Sigmoid colon (tissue), 7 donors: ENCODE data around the gene TRIB2. TPM values are rescaled to one million over a fixed set of nuclear protein-coding genes. Genes with fewer than 3 reads are reported as not detected.

Experiments used
- DNase-seq: peaks from one replicate; pipeline ENCODE4 v3.0.0-alpha.2; 2019
- H3K27ac ChIP-seq, 4 donors: fragments of 200-600 bp; sonication (generic); one replicate each; pipeline ENCODE4 v1.5.1; 2016 to 2019; ENCODE audit warnings: mild to moderate bottlenecking in 1 of 4
- H3K27me3 ChIP-seq, 3 donors: fragments of 200-600 bp; sonication (generic); one replicate each; pipeline ENCODE4 v1.5.1; 2019; ENCODE audit warnings: mild to moderate bottlenecking in 1 of 3
- H3K36me3 ChIP-seq, 4 donors: fragments of 200-600 bp; sonication (generic); one replicate each; pipeline ENCODE4 v1.5.1; 2016 to 2019
- H3K4me1 ChIP-seq, 4 donors: fragments of 200-600 bp; sonication (generic); one replicate each; pipeline ENCODE4 v1.5.1; 2017 to 2019
- H3K4me3 ChIP-seq, 4 donors: fragments of 200-600 bp; sonication (generic); one replicate each; pipeline ENCODE4 v1.5.1; 2017 to 2019; ENCODE audit warnings: mild to moderate bottlenecking in 2 of 4, moderate library complexity in 1 of 4
- H3K9me3 ChIP-seq, 4 donors: fragments of 200-600 bp in 3 of 4; sonication (generic) in 3 of 4; one replicate each; pipeline versions ENCODE4 v1.5.1 to v1.6.1; 2013 to 2019
- EP300 ChIP-seq, 4 donors: sonication (generic); formaldehyde crosslinking; IDR thresholded peaks; one replicate each; pipeline ENCODE4 v1.6.1; 2017; ENCODE audit warnings: antibody characterized with exemption in 4 of 4
- POLR2A ChIP-seq, 2 donors: fragments of 450-650 bp; IDR thresholded peaks; one replicate each; pipeline ENCODE4 v1.6.1; 2016; ENCODE audit warnings: antibody characterized with exemption in 2 of 2, mild to moderate bottlenecking in 2 of 2, moderate library complexity in 2 of 2
- POLR2AphosphoS5 ChIP-seq, 4 donors: sonication (generic); formaldehyde crosslinking; IDR thresholded peaks; one replicate each; pipeline ENCODE4 v1.6.1; 2017; ENCODE audit warnings: antibody characterized with exemption in 4 of 4
- WGBS, 2 donors: extraction: QIAGEN DNeasy Blood & Tissue Kit; methylation state at CpG; one replicate each; pipeline ENCODE4 v1.1.7; 2013; 5-methylcytosine and 5-hydroxymethylcytosine counted together
- intact Hi-C: fragments of 100-400 bp; cut with DNase I; formaldehyde crosslinking; loops from one replicate; pipeline ENCODE4 v1.15.1; 2023
- polyA plus RNA-seq, 3 donors: library from polyadenylated mRNA; stranded (reverse); fragments of 200-250 nt; gene quantifications; one replicate each; pipeline ENCODE4 v1.2.3, GENCODE V29; 2013
- total RNA-seq, 4 donors: library from RNA; depleted of rRNA; stranded (reverse); fragments of >200 nt; gene quantifications; one replicate each; pipeline ENCODE4 v1.1.0, GENCODE V29; 2016
- TF ChIP-seq, protein P1 (sequence below), 4 experiments: fragments of 450-650 bp in 3 of 4; fragments of 200-600 bp in 1 of 4; IDR thresholded peaks; one replicate each; pipeline ENCODE4 v1.5.1; 2016 to 2019; ENCODE audit warnings: antibody characterized with exemption in 4 of 4, mild to moderate bottlenecking in 3 of 4, moderate library complexity in 2 of 4
- donor health status: healthy with polysubstance abuse.
- donor health status: Bipolar disorder and iron deficiency.
- donor health status: healthy.

Gene TRIB2
- total and polyA plus RNA-seq, 7 donors: 1.4 to 56.2 (median 34.2) TPM

- Histone ChIP-seq H3K27me3 (no peaks in the 10 kb centered on the region), H3K4me1 (peaks cover 0 to 35% (median 23%) of the 10 kb centered on the region in 4 donors), H3K9me3 (no peaks in the 10 kb centered on the region), H3K4me3 (no peak overlapping the region), H3K36me3 (peaks cover 0 to 43% (median 2%) of the 10 kb centered on the region in 4 donors), H3K27ac (peak overlapping the region in 3 of 4 donors; percentile 72 to 77 (median 73))
- TF ChIP-seq, protein P1, sequence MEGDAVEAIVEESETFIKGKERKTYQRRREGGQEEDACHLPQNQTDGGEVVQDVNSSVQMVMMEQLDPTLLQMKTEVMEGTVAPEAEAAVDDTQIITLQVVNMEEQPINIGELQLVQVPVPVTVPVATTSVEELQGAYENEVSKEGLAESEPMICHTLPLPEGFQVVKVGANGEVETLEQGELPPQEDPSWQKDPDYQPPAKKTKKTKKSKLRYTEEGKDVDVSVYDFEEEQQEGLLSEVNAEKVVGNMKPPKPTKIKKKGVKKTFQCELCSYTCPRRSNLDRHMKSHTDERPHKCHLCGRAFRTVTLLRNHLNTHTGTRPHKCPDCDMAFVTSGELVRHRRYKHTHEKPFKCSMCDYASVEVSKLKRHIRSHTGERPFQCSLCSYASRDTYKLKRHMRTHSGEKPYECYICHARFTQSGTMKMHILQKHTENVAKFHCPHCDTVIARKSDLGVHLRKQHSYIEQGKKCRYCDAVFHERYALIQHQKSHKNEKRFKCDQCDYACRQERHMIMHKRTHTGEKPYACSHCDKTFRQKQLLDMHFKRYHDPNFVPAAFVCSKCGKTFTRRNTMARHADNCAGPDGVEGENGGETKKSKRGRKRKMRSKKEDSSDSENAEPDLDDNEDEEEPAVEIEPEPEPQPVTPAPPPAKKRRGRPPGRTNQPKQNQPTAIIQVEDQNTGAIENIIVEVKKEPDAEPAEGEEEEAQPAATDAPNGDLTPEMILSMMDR (IDR thresholded peaks at IDR 0.05): no peak
- no peak for TF ChIP-seq EP300 (IDR thresholded peaks at IDR 0.05)
- TF ChIP-seq POLR2A (IDR thresholded peaks at IDR 0.05): no peak
- TF ChIP-seq POLR2AphosphoS5 (IDR thresholded peaks at IDR 0.05): peak in 2 of 4 donors; percentile 56 to 60
- no peak for DNase-seq
- 56 to 62% methylated on average over 3 of the region's 3 CpGs for WGBS, 2 donors
- intact Hi-C loops: no loop called here
Measured at GRCh38 chr2:12741380-12741779, 24.6 kb downstream of the TRIB2 start.

DNA sequence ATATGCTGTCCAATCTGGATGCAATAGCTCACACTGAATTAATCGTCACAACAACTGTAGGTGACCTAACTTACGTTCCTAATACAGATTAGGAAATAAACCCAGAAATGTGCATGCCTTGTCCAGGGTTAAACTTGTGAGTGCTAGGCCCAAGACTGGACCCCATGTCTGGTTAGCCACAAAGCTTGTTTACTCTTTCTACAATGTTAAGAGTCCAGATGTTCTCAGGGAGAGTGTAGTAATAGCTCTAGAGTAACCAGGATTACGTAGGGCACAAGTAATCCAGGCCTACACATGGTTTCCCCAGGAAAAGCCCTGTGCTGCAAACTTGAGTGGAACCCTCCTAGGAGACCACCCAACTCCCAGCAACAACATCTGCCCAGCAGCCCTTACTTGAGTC is 26.2 kb downstream of the TRIB2 start:
- intact Hi-C loops: no loop called here
- TF ChIP-seq, protein P1 (IDR thresholded peaks at IDR 0.05): no peak
- TF ChIP-seq EP300 (IDR thresholded peaks at IDR 0.05) (no peak), POLR2A (IDR thresholded peaks at IDR 0.05) (no peak)
- DNase-seq: no peak
- Histone ChIP-seq H3K9me3 (no peaks in the 10 kb centered on the region), H3K27me3 (no peaks in the 10 kb centered on the region), H3K27ac (peak overlapping the region in 2 of 4 donors; percentile 12 to 77), H3K4me3 (no peak overlapping the region), H3K36me3 (peaks cover 0 to 30% (median 2%) of the 10 kb centered on the region in 4 donors), H3K4me1 (peaks cover 0 to 35% (median 23%) of the 10 kb centered on the region in 4 donors)
- 84 to 86% methylated on average over 3 of the region's 3 CpGs for WGBS, 2 donors

DNA sequence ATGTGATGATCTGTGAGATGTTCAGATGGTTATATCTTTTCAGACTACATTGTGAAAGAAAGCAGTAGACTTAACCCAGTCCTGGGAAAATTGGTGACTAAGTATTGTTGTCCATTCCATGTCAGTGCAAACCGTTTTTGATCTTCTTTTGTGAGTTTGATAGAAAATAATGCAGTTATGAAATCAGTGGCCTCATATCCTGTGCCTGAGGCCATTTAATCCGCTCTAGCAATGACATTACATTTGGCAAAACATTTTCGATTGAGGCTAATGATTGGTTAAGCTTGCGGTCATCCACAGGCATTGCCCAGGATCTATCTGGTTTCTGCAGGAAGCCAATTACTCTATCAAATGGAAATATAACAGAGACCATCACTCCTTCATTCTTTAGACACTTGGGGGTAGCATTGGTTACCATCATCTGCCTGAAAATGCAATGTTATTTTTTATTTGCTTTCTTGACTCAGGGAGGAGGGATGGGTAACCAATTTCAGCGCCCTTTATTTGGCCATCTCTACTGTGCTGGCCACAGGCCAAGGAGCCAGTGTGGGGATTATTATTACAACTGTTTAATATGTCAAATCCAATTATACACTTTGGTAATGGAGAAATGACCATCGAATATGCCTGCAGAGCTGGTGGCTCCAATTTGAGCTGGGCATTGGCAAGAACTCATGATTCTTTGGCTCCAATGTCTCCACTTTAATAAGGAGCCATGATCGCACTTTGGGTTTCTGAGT is 33.6 kb downstream of the TRIB2 start:
- 75 to 89% methylated on average over 7 of the region's 7 CpGs for WGBS, 2 donors
- intact Hi-C loops: no loop called here
- no peaks in the 10 kb centered on the region for H3K36me3 ChIP-seq
- TF ChIP-seq EP300 (IDR thresholded peaks at IDR 0.05): no peak
- no peak for TF ChIP-seq POLR2AphosphoS5 (IDR thresholded peaks at IDR 0.05)
- no peak for TF ChIP-seq POLR2A (IDR thresholded peaks at IDR 0.05)
- TF ChIP-seq, protein P1 (IDR thresholded peaks at IDR 0.05): no peak
- DNase-seq: no peak
- no peaks in the 10 kb centered on the region for H3K4me1 ChIP-seq
- H3K27me3 ChIP-seq: no peaks in the 10 kb centered on the region
- H3K27ac ChIP-seq: no peak overlapping the region
- no peaks in the 10 kb centered on the region for H3K9me3 ChIP-seq
- no peak overlapping the region for H3K4me3 ChIP-seq

DNA sequence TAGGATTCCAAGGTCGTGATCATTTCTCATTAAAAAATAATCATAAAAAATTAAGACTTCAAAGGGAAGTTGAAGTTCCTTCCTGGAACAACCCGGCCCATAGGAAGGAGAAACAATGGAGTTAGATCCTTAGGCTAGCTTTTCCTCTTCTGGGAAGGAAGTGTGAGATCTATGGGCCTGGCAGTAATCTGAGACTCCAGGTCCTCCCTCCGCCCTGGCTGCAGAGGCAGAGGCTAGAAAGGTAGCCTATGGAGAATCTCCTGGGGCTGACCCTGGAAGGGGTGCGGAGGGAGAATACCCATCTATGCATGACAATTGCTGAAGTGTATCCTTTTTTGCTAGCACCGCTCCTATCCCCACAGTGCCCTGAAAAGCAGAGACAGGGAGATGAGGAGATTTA is 37.9 kb downstream of the TRIB2 start:
- Histone ChIP-seq H3K9me3 (no peaks in the 10 kb centered on the region), H3K27ac (no peak overlapping the region), H3K36me3 (no peaks in the 10 kb centered on the region), H3K4me3 (no peak overlapping the region), H3K4me1 (peaks cover 0 to 11% (median 9%) of the 10 kb centered on the region in 4 donors), H3K27me3 (no peaks in the 10 kb centered on the region)
- intact Hi-C loops: no loop called here
- WGBS, 2 donors: 68 to 74% methylated on average over 5 of the region's 5 CpGs
- TF ChIP-seq POLR2AphosphoS5 (IDR thresholded peaks at IDR 0.05) (no peak), EP300 (IDR thresholded peaks at IDR 0.05) (no peak), POLR2A (IDR thresholded peaks at IDR 0.05) (no peak)
- TF ChIP-seq, protein P1 (IDR thresholded peaks at IDR 0.05): no peak
- DNase-seq: no peak
